ENCODE measurements around the gene CDK19.

CDK19 gene

DNA sequence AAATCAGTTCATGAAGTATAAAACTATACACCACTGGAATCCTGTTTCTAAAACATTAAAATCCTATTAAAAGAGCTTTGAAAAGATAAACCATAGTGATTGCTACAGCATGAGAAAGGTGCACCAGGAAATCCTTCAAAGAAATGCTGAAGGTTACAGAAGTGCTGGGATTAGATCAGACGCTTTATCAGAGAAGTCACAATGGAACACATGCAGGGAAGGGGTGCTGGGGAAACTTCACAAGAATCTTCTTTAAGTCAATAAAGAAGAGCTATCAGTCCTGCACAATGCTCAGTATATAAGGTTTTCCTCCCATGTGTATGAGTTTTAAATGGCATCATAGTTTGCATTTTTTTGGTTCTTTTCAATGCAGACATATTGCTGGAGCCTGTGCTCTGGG is 201.2 kb downstream of the CDK19 start:
- H2BK15ac ChIP-seq (ENCODE audit: low read length) = no peak overlapping the region
- no peaks in the 10 kb centered on the region for H3K27me3 ChIP-seq (ENCODE audit: control insufficient read depth in 3 of 3, insufficient read depth in 3 of 3, low read depth in 1 of 3, low read length in 3 of 3)
- peaks cover 3 to 76% of the 10 kb centered on the region in 2 donors for H3K36me3 ChIP-seq (replicated peaks in 1 of 2; ENCODE audit: control insufficient read depth in 2 of 2, insufficient read depth in 2 of 2, low read length in 2 of 2)
- H2BK120ac ChIP-seq (ENCODE audit: low read depth, low read length) = no peak overlapping the region
- H3K4ac ChIP-seq (ENCODE audit: low read length) = no peak overlapping the region
- peak overlapping the region in 1 of 2 donors; percentile 41 for H3K4me3 ChIP-seq (ENCODE audit: low read length in 2 of 2)
- no peak overlapping the region for H2BK12ac ChIP-seq (ENCODE audit: low read length)
- H3K4me1 ChIP-seq (ENCODE audit: control insufficient read depth in 2 of 2, insufficient read depth in 1 of 2, low read depth in 1 of 2, low read length in 2 of 2) = peaks cover 0 to 10% of the 10 kb centered on the region in 2 donors
- no peak overlapping the region for H2BK5ac ChIP-seq (ENCODE audit: low read length)
- no peak overlapping the region for H3K18ac ChIP-seq (ENCODE audit: low read length)
- H3K27ac ChIP-seq (replicated peaks; ENCODE audit: low read length) = no peak overlapping the region
- no peaks in the 10 kb centered on the region for H3K79me1 ChIP-seq (ENCODE audit: low read depth, low read length)
- no peak overlapping the region for H4K8ac ChIP-seq (ENCODE audit: low read depth, low read length)
- no peak for DNase-seq (ENCODE audit: low spot score)
- no peak overlapping the region for H2AFZ ChIP-seq (ENCODE audit: low read length)
- H2AK5ac ChIP-seq (ENCODE audit: low read depth, low read length) = no peak overlapping the region
- H3K23ac ChIP-seq (ENCODE audit: low read depth, low read length, poor library complexity) = no peak overlapping the region
- H4K91ac ChIP-seq (ENCODE audit: low read depth, low read length, poor library complexity) = no peak overlapping the region
- H3K14ac ChIP-seq (ENCODE audit: low read length) = no peak overlapping the region
- no peak overlapping the region for H3K4me2 ChIP-seq (ENCODE audit: insufficient read depth, low read length, poor library complexity, severe bottlenecking)
- no CpG with 5 or more reads among the region's 1 CpG for WGBS, 2 donors (ENCODE audit: extremely low coverage in 2 of 2, insufficient read length in 2 of 2, insufficient replicate concordance in 1 of 2)
- no peak overlapping the region for H3K9ac ChIP-seq (ENCODE audit: low read depth, low read length, poor library complexity)
- H3K9me3 ChIP-seq (replicated peaks in 1 of 2; ENCODE audit: control insufficient read depth in 2 of 2, insufficient read depth in 1 of 2, low read depth in 1 of 2, low read length in 2 of 2) = no peaks in the 10 kb centered on the region

DNA sequence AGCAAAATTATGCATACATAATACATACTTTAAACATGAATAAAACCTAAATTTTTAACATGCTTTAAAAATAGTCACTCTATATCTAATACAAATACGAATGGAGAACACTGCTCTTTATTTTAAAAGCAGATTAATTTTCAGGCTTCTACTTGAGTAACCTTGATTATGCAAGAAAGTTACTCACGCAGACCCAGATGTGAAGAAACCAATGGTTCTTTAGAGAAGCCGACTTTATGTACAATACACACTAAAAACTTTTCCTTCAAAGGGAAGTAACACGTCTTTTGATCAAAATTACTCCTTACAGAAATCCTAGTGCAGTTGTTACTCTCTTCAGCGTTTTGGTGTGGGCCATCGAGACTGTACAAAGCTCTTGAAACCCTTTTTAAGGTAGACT is 201.9 kb downstream of the CDK19 start:
- Histone ChIP-seq H3K9me3 (replicated peaks in 1 of 2; ENCODE audit: control insufficient read depth in 2 of 2, insufficient read depth in 1 of 2, low read depth in 1 of 2, low read length in 2 of 2) (no peaks in the 10 kb centered on the region), H3K79me1 (ENCODE audit: low read depth, low read length) (no peaks in the 10 kb centered on the region), H2BK120ac (ENCODE audit: low read depth, low read length) (no peak overlapping the region), H4K8ac (ENCODE audit: low read depth, low read length) (no peak overlapping the region), H3K4me3 (ENCODE audit: low read length in 2 of 2) (no peak overlapping the region), H3K18ac (ENCODE audit: low read length) (no peak overlapping the region), H2AFZ (ENCODE audit: low read length) (no peak overlapping the region), H3K4ac (ENCODE audit: low read length) (no peak overlapping the region), H3K36me3 (replicated peaks in 1 of 2; ENCODE audit: control insufficient read depth in 2 of 2, insufficient read depth in 2 of 2, low read length in 2 of 2) (peaks cover 3 to 73% of the 10 kb centered on the region in 2 donors), H3K23ac (ENCODE audit: low read depth, low read length, poor library complexity) (no peak overlapping the region), H3K27ac (replicated peaks; ENCODE audit: low read length) (no peak overlapping the region), H2BK15ac (ENCODE audit: low read length) (no peak overlapping the region), H3K4me1 (ENCODE audit: control insufficient read depth in 2 of 2, insufficient read depth in 1 of 2, low read depth in 1 of 2, low read length in 2 of 2) (peaks cover 0 to 6% of the 10 kb centered on the region in 2 donors), H4K91ac (ENCODE audit: low read depth, low read length, poor library complexity) (no peak overlapping the region), H2AK5ac (ENCODE audit: low read depth, low read length) (no peak overlapping the region), H3K9ac (ENCODE audit: low read depth, low read length, poor library complexity) (no peak overlapping the region), H3K4me2 (ENCODE audit: insufficient read depth, low read length, poor library complexity, severe bottlenecking) (no peak overlapping the region), H3K14ac (ENCODE audit: low read length) (no peak overlapping the region), H2BK12ac (ENCODE audit: low read length) (no peak overlapping the region), H3K27me3 (ENCODE audit: control insufficient read depth in 3 of 3, insufficient read depth in 3 of 3, low read depth in 1 of 3, low read length in 3 of 3) (no peaks in the 10 kb centered on the region), H2BK5ac (ENCODE audit: low read length) (no peak overlapping the region)
- DNase-seq (ENCODE audit: low spot score) = no peak
- no CpG with 5 or more reads among the region's 6 CpGs for WGBS, 2 donors (ENCODE audit: extremely low coverage in 2 of 2, insufficient read length in 2 of 2, insufficient replicate concordance in 1 of 2)

DNA sequence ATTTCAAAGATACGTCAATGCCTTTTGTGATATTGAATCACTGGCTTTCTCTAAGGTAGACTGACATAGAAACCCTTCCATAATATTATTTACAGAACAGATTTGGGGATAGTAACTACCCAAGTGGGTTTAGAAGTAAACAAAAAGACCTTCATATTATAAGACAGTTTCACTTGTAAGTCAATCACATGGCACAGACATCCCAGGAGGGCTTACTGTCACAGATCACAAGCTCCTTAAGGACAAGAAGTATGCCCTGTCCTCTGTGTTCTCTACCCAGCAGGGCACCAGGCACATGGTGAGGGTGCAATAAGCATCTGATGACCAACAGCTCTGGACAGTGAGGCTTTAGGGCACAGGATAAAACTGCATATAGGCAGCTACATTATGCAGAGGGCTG is 203.0 kb downstream of the CDK19 start:
- H3K14ac ChIP-seq (ENCODE audit: low read length) = no peak overlapping the region
- H2AK5ac ChIP-seq (ENCODE audit: low read depth, low read length) = no peak overlapping the region
- H3K9me3 ChIP-seq (replicated peaks in 1 of 2; ENCODE audit: control insufficient read depth in 2 of 2, insufficient read depth in 1 of 2, low read depth in 1 of 2, low read length in 2 of 2) = no peaks in the 10 kb centered on the region
- no peaks in the 10 kb centered on the region for H3K79me1 ChIP-seq (ENCODE audit: low read depth, low read length)
- no peak overlapping the region for H2BK5ac ChIP-seq (ENCODE audit: low read length)
- peaks cover 3 to 70% of the 10 kb centered on the region in 2 donors for H3K36me3 ChIP-seq (replicated peaks in 1 of 2; ENCODE audit: control insufficient read depth in 2 of 2, insufficient read depth in 2 of 2, low read length in 2 of 2)
- no peak for DNase-seq (ENCODE audit: low spot score)
- no peak overlapping the region for H2AFZ ChIP-seq (ENCODE audit: low read length)
- no peak overlapping the region for H3K4ac ChIP-seq (ENCODE audit: low read length)
- H3K4me1 ChIP-seq (ENCODE audit: control insufficient read depth in 2 of 2, insufficient read depth in 1 of 2, low read depth in 1 of 2, low read length in 2 of 2) = peaks cover 0 to 5% of the 10 kb centered on the region in 2 donors
- no peak overlapping the region for H4K8ac ChIP-seq (ENCODE audit: low read depth, low read length)
- H2BK15ac ChIP-seq (ENCODE audit: low read length) = no peak overlapping the region
- H3K27ac ChIP-seq (replicated peaks; ENCODE audit: low read length) = no peak overlapping the region
- H2BK12ac ChIP-seq (ENCODE audit: low read length) = no peak overlapping the region
- no peak overlapping the region for H3K9ac ChIP-seq (ENCODE audit: low read depth, low read length, poor library complexity)
- no peak overlapping the region for H3K18ac ChIP-seq (ENCODE audit: low read length)
- no peak overlapping the region for H4K91ac ChIP-seq (ENCODE audit: low read depth, low read length, poor library complexity)
- no peak overlapping the region for H3K4me2 ChIP-seq (ENCODE audit: insufficient read depth, low read length, poor library complexity, severe bottlenecking)
- no peak overlapping the region for H3K4me3 ChIP-seq (ENCODE audit: low read length in 2 of 2)
- H3K27me3 ChIP-seq (ENCODE audit: control insufficient read depth in 3 of 3, insufficient read depth in 3 of 3, low read depth in 1 of 3, low read length in 3 of 3) = no peaks in the 10 kb centered on the region
- H3K23ac ChIP-seq (ENCODE audit: low read depth, low read length, poor library complexity) = no peak overlapping the region
- H2BK120ac ChIP-seq (ENCODE audit: low read depth, low read length) = no peak overlapping the region
- WGBS, 2 donors (ENCODE audit: extremely low coverage in 2 of 2, insufficient read length in 2 of 2, insufficient replicate concordance in 1 of 2) = no CpG with 5 or more reads among the region's 1 CpG

DNA sequence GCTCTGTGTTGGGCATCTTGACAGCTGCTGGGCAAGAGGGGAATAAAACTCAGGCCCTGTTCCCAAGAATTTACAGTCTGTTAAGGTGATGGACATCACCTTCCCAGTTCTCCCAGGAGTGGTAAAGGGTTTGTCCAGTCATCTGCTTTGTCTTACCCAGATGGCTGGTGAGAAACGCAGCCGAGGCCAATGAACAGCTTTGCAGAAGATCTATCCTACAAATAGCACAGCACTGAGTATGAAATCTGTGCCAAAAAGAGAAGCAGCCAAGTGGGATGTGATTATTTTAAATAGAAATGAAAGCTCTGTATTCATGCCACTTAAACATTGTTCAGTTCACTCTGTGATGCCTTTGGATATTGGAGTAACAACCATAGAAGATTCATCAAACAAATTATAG is 206.2 kb downstream of the CDK19 start:
- no CpG with 5 or more reads among the region's 2 CpGs for WGBS, 2 donors (ENCODE audit: extremely low coverage in 2 of 2, insufficient read length in 2 of 2, insufficient replicate concordance in 1 of 2)
- DNase-seq (ENCODE audit: low spot score) = no peak
- no peaks in the 10 kb centered on the region for H3K27me3 ChIP-seq (ENCODE audit: control insufficient read depth in 3 of 3, insufficient read depth in 3 of 3, low read depth in 1 of 3, low read length in 3 of 3)

More for the DNA sequence above, 206.2 kb downstream of the CDK19 start:
- no peak overlapping the region for H3K27ac ChIP-seq (replicated peaks; ENCODE audit: low read length)
- no peak overlapping the region for H4K91ac ChIP-seq (ENCODE audit: low read depth, low read length, poor library complexity)
- no peaks in the 10 kb centered on the region for H3K4me1 ChIP-seq (ENCODE audit: control insufficient read depth in 2 of 2, insufficient read depth in 1 of 2, low read depth in 1 of 2, low read length in 2 of 2)
- no peak overlapping the region for H3K14ac ChIP-seq (ENCODE audit: low read length)
- no peak overlapping the region for H2AK5ac ChIP-seq (ENCODE audit: low read depth, low read length)
- H3K36me3 ChIP-seq (replicated peaks in 1 of 2; ENCODE audit: control insufficient read depth in 2 of 2, insufficient read depth in 2 of 2, low read length in 2 of 2) = peaks cover 1 to 43% of the 10 kb centered on the region in 2 donors
- no peak overlapping the region for H3K4me3 ChIP-seq (ENCODE audit: low read length in 2 of 2)
- H2BK12ac ChIP-seq (ENCODE audit: low read length) = no peak overlapping the region
- H2AFZ ChIP-seq (ENCODE audit: low read length) = no peak overlapping the region
- H3K79me1 ChIP-seq (ENCODE audit: low read depth, low read length) = no peaks in the 10 kb centered on the region
- H3K4ac ChIP-seq (ENCODE audit: low read length) = no peak overlapping the region
- H4K8ac ChIP-seq (ENCODE audit: low read depth, low read length) = no peak overlapping the region
- no peak overlapping the region for H2BK5ac ChIP-seq (ENCODE audit: low read length)
- no peak overlapping the region for H2BK15ac ChIP-seq (ENCODE audit: low read length)
- H2BK120ac ChIP-seq (ENCODE audit: low read depth, low read length) = no peak overlapping the region
- no peak overlapping the region for H3K18ac ChIP-seq (ENCODE audit: low read length)
- no peak overlapping the region for H3K4me2 ChIP-seq (ENCODE audit: insufficient read depth, low read length, poor library complexity, severe bottlenecking)
- no peak overlapping the region for H3K23ac ChIP-seq (ENCODE audit: low read depth, low read length, poor library complexity)
- H3K9me3 ChIP-seq (replicated peaks in 1 of 2; ENCODE audit: control insufficient read depth in 2 of 2, insufficient read depth in 1 of 2, low read depth in 1 of 2, low read length in 2 of 2) = no peaks in the 10 kb centered on the region
- no peak overlapping the region for H3K9ac ChIP-seq (ENCODE audit: low read depth, low read length, poor library complexity)

Data from neuronal stem cell (in vitro differentiated cells).